HL-60 (cell line): ENCODE results near the gene IL13RA1.

Source experiments
- GABPA ChIP-seq: IDR thresholded peaks from 2 replicates; pipeline ENCODE4 v1.6.1; 2012; ENCODE audit warnings: low read depth
- POLR2AphosphoS5 ChIP-seq: IDR thresholded peaks from 2 replicates; pipeline ENCODE4 v1.6.1; 2012; ENCODE audit warnings: low read depth
- TF ChIP-seq, protein P1 (sequence below): IDR thresholded peaks from one replicate; pipeline ENCODE4 v1.5.1; 2011; ENCODE audit warnings: low read length, control low read depth, inconsistent platforms; ENCODE audit not compliant: insufficient read depth
- TF ChIP-seq, protein P2 (sequence below): IDR thresholded peaks from 2 replicates; pipeline ENCODE4 v1.6.1; 2012; ENCODE audit warnings: low read depth; ENCODE audit not compliant: insufficient replicate concordance

- TF ChIP-seq, protein P1, sequence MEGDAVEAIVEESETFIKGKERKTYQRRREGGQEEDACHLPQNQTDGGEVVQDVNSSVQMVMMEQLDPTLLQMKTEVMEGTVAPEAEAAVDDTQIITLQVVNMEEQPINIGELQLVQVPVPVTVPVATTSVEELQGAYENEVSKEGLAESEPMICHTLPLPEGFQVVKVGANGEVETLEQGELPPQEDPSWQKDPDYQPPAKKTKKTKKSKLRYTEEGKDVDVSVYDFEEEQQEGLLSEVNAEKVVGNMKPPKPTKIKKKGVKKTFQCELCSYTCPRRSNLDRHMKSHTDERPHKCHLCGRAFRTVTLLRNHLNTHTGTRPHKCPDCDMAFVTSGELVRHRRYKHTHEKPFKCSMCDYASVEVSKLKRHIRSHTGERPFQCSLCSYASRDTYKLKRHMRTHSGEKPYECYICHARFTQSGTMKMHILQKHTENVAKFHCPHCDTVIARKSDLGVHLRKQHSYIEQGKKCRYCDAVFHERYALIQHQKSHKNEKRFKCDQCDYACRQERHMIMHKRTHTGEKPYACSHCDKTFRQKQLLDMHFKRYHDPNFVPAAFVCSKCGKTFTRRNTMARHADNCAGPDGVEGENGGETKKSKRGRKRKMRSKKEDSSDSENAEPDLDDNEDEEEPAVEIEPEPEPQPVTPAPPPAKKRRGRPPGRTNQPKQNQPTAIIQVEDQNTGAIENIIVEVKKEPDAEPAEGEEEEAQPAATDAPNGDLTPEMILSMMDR, result no peak
- TF ChIP-seq GABPA (no peak), POLR2AphosphoS5 (no peak)
- TF ChIP-seq, protein P2, sequence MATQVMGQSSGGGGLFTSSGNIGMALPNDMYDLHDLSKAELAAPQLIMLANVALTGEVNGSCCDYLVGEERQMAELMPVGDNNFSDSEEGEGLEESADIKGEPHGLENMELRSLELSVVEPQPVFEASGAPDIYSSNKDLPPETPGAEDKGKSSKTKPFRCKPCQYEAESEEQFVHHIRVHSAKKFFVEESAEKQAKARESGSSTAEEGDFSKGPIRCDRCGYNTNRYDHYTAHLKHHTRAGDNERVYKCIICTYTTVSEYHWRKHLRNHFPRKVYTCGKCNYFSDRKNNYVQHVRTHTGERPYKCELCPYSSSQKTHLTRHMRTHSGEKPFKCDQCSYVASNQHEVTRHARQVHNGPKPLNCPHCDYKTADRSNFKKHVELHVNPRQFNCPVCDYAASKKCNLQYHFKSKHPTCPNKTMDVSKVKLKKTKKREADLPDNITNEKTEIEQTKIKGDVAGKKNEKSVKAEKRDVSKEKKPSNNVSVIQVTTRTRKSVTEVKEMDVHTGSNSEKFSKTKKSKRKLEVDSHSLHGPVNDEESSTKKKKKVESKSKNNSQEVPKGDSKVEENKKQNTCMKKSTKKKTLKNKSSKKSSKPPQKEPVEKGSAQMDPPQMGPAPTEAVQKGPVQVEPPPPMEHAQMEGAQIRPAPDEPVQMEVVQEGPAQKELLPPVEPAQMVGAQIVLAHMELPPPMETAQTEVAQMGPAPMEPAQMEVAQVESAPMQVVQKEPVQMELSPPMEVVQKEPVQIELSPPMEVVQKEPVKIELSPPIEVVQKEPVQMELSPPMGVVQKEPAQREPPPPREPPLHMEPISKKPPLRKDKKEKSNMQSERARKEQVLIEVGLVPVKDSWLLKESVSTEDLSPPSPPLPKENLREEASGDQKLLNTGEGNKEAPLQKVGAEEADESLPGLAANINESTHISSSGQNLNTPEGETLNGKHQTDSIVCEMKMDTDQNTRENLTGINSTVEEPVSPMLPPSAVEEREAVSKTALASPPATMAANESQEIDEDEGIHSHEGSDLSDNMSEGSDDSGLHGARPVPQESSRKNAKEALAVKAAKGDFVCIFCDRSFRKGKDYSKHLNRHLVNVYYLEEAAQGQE, result no peak
Observed at GRCh38 chrX:118730500-118731247, 3.3 kb downstream of the IL13RA1 start.
